ENCODE data around the gene RAD50.
"Not testable (repeated sequence)": the region's sequence is repeated elsewhere in the genome, so short reads cannot be mapped to it uniquely, and the experiment has no call there.

Gene RAD50

GRCh38 chr5:132557478-132558172 is 848 bp downstream of the RAD50 start:
- DNase-seq (ENCODE audit: low read depth), result no peak

- no peak for DNase-seq (ENCODE audit: low read depth)
Measured at GRCh38 chr5:132559383-132560060, 2.7 kb downstream of the RAD50 start.

GRCh38 chr5:132561601-132562000 is 4.8 kb downstream of the RAD50 start:
- DNase-seq (ENCODE audit: low read depth), result no peak

- not testable (repeated sequence) for DNase-seq (ENCODE audit: low read depth)
Measured at GRCh38 chr5:132564555-132564954, 7.8 kb downstream of the RAD50 start.

GRCh38 chr5:132566657-132567056 is 9.9 kb downstream of the RAD50 start:
- DNase-seq (ENCODE audit: low read depth), result no peak

GRCh38 chr5:132576123-132576522 is 19.3 kb downstream of the RAD50 start:
- no peak for DNase-seq (ENCODE audit: low read depth)

GRCh38 chr5:132584560-132584959 is 27.8 kb downstream of the RAD50 start:
- DNase-seq (ENCODE audit: low read depth), result not testable (repeated sequence)

- no peak for DNase-seq (ENCODE audit: low read depth)
Measured at GRCh38 chr5:132586063-132586462, 29.3 kb downstream of the RAD50 start.

- no peak for DNase-seq (ENCODE audit: low read depth)
Measured at GRCh38 chr5:132589467-132589866, 32.7 kb downstream of the RAD50 start.

- DNase-seq (ENCODE audit: low read depth), result no peak
Measured at GRCh38 chr5:132591145-132591544, 34.4 kb downstream of the RAD50 start.

- DNase-seq (ENCODE audit: low read depth), result no peak
Measured at GRCh38 chr5:132592521-132592920, 35.7 kb downstream of the RAD50 start.

GRCh38 chr5:132594170-132594569 is 37.4 kb downstream of the RAD50 start:
- DNase-seq (ENCODE audit: low read depth), result no peak

- DNase-seq (ENCODE audit: low read depth), result no peak
Measured at GRCh38 chr5:132595624-132596023, 38.8 kb downstream of the RAD50 start.

- no peak for DNase-seq (ENCODE audit: low read depth)
Measured at GRCh38 chr5:132601071-132601728, 44.4 kb downstream of the RAD50 start.

- no peak for DNase-seq (ENCODE audit: low read depth)
Measured at GRCh38 chr5:132607095-132607494, 50.3 kb downstream of the RAD50 start.

- no peak for DNase-seq (ENCODE audit: low read depth)
Measured at GRCh38 chr5:132608107-132608506, 51.3 kb downstream of the RAD50 start.

GRCh38 chr5:132611965-132612364 is 55.2 kb downstream of the RAD50 start:
- no peak for DNase-seq (ENCODE audit: low read depth)

GRCh38 chr5:132612846-132613245 is 56.1 kb downstream of the RAD50 start:
- DNase-seq (ENCODE audit: low read depth), result no peak

- no peak for DNase-seq (ENCODE audit: low read depth)
Measured at GRCh38 chr5:132621699-132622098, 64.9 kb downstream of the RAD50 start.

- DNase-seq (ENCODE audit: low read depth), result no peak
Measured at GRCh38 chr5:132622608-132623007, 65.8 kb downstream of the RAD50 start.

GRCh38 chr5:132627470-132627869 is 70.7 kb downstream of the RAD50 start:
- DNase-seq (ENCODE audit: low read depth), result no peak

GRCh38 chr5:132628814-132629213 is 72.0 kb downstream of the RAD50 start:
- DNase-seq (ENCODE audit: low read depth), result no peak

- DNase-seq (ENCODE audit: low read depth), result no peak
Measured at GRCh38 chr5:132629230-132629944, 72.6 kb downstream of the RAD50 start.
